A549 (cell line): ENCODE data around the gene CD99.

Source experiments
- EP300 ChIP-seq, 2 experiments: fragments of >200 bp; sonication (Bioruptor Twin); formaldehyde crosslinking; IDR thresholded peaks; 2 replicates in 1 of 2; 3 replicates in 1 of 2; pipeline ENCODE4 v1.6.1; 2016 to 2017
- NFE2L2 ChIP-seq: fragments of 150-350 bp; conservative IDR thresholded peaks from 2 replicates; pipeline ENCODE4 v1.6.1; 2014; ENCODE audit warnings: low read length
- POLR2A ChIP-seq: IDR thresholded peaks from 2 replicates; pipeline ENCODE4 v1.6.1; 2012; ENCODE audit warnings: mild to moderate bottlenecking, low read length
- POLR2AphosphoS2 ChIP-seq: conservative IDR thresholded peaks from 2 replicates; pipeline ENCODE4 v1.6.1; 2012; ENCODE audit warnings: low read length, improper control_type of control experiment, inconsistent platforms
- TF ChIP-seq, protein P1 (sequence below): fragments of >200 bp; sonication (Bioruptor Twin); formaldehyde crosslinking; IDR thresholded peaks from 3 replicates; pipeline ENCODE4 v1.5.1; 2016
- TF ChIP-seq, protein P2 (sequence below): fragments of 150-350 bp; IDR thresholded peaks from 2 replicates; pipeline ENCODE4 v1.6.1; 2014; ENCODE audit warnings: low read depth, mild to moderate bottlenecking, low read length
- TF ChIP-seq, protein P3 (sequence below): fragments of 450-650 bp; IDR thresholded peaks from 2 replicates; pipeline ENCODE4 v1.6.1; 2014; ENCODE audit warnings: antibody characterized with exemption

DNA sequence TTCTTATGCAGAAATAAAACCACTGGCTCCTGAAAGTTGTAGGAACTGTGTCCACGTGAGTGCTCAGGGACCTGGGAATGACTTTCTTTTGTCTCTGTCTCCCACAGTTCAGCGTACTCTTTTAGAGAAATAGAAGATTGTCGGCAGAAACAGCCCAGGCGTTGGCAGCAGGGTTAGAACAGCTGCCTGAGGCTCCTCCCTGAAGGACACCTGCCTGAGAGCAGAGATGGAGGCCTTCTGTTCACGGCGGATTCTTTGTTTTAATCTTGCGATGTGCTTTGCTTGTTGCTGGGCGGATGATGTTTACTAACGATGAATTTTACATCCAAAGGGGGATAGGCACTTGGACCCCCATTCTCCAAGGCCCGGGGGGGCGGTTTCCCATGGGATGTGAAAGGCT is 49.6 kb downstream of the CD99 start:
- TF ChIP-seq, protein P1, sequence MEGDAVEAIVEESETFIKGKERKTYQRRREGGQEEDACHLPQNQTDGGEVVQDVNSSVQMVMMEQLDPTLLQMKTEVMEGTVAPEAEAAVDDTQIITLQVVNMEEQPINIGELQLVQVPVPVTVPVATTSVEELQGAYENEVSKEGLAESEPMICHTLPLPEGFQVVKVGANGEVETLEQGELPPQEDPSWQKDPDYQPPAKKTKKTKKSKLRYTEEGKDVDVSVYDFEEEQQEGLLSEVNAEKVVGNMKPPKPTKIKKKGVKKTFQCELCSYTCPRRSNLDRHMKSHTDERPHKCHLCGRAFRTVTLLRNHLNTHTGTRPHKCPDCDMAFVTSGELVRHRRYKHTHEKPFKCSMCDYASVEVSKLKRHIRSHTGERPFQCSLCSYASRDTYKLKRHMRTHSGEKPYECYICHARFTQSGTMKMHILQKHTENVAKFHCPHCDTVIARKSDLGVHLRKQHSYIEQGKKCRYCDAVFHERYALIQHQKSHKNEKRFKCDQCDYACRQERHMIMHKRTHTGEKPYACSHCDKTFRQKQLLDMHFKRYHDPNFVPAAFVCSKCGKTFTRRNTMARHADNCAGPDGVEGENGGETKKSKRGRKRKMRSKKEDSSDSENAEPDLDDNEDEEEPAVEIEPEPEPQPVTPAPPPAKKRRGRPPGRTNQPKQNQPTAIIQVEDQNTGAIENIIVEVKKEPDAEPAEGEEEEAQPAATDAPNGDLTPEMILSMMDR: no peak
- TF ChIP-seq, protein P2, sequence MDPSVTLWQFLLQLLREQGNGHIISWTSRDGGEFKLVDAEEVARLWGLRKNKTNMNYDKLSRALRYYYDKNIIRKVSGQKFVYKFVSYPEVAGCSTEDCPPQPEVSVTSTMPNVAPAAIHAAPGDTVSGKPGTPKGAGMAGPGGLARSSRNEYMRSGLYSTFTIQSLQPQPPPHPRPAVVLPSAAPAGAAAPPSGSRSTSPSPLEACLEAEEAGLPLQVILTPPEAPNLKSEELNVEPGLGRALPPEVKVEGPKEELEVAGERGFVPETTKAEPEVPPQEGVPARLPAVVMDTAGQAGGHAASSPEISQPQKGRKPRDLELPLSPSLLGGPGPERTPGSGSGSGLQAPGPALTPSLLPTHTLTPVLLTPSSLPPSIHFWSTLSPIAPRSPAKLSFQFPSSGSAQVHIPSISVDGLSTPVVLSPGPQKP: no peak
- no peak for TF ChIP-seq POLR2A
- no peak for TF ChIP-seq POLR2AphosphoS2
- TF ChIP-seq, protein P3, sequence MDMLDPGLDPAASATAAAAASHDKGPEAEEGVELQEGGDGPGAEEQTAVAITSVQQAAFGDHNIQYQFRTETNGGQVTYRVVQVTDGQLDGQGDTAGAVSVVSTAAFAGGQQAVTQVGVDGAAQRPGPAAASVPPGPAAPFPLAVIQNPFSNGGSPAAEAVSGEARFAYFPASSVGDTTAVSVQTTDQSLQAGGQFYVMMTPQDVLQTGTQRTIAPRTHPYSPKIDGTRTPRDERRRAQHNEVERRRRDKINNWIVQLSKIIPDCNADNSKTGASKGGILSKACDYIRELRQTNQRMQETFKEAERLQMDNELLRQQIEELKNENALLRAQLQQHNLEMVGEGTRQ: no peak
- TF ChIP-seq EP300 (IDR thresholded peaks at IDR 0.05): no peak
- no peak for TF ChIP-seq NFE2L2
